H9 (cell line): ENCODE results near the gene CLNS1A. TPM values are rescaled to one million over a fixed set of nuclear protein-coding genes. Genes with fewer than 3 reads are reported as not detected.

ENCODE experiments used
- DNase-seq: peaks from one replicate; pipeline ENCODE4 v3.0.0-alpha.2; 2017
- H2AFZ ChIP-seq: one replicate; pipeline ENCODE4 v1.6.1; 2013; ENCODE audit warnings: mild to moderate bottlenecking, low read length, control low read depth, moderate library complexity
- H2AK5ac ChIP-seq: 2 replicates; pipeline ENCODE4 v1.6.1; 2013; ENCODE audit warnings: low read length, control low read depth, mixed read lengths; ENCODE audit not compliant: insufficient read length
- H2BK120ac ChIP-seq: one replicate; pipeline ENCODE4 v1.6.1; 2013; ENCODE audit warnings: low read depth, mild to moderate bottlenecking, low read length, control low read depth, inconsistent platforms; ENCODE audit not compliant: poor library complexity, severe bottlenecking
- H2BK12ac ChIP-seq: 2 replicates; pipeline ENCODE4 v1.6.1; 2013; ENCODE audit warnings: low read length, control low read depth, mixed read lengths, low read depth; ENCODE audit not compliant: insufficient read length
- H2BK15ac ChIP-seq: 2 replicates; pipeline ENCODE4 v1.6.1; 2013; ENCODE audit warnings: low read depth, low read length, control low read depth
- H2BK20ac ChIP-seq: one replicate; pipeline ENCODE4 v1.6.1; 2013; ENCODE audit warnings: low read depth, mild to moderate bottlenecking, low read length, control low read depth, inconsistent platforms; ENCODE audit not compliant: poor library complexity, severe bottlenecking
- H2BK5ac ChIP-seq: 2 replicates; pipeline ENCODE4 v1.6.1; 2013; ENCODE audit warnings: low read length, control low read depth, mixed read lengths; ENCODE audit not compliant: insufficient read length
- H3K14ac ChIP-seq: 2 replicates; pipeline ENCODE4 v1.6.1; 2013; ENCODE audit warnings: low read length, control low read depth; ENCODE audit not compliant: insufficient read depth
- H3K18ac ChIP-seq: 2 replicates; pipeline ENCODE4 v1.6.1; 2013; ENCODE audit warnings: low read depth, mild to moderate bottlenecking, mixed read lengths, low read length, control low read depth; ENCODE audit not compliant: insufficient read length
- H3K23ac ChIP-seq: 2 replicates; pipeline ENCODE4 v1.6.1; 2013; ENCODE audit warnings: low read length, control low read depth, mixed read lengths, low read depth; ENCODE audit not compliant: insufficient read length
- H3K23me2 ChIP-seq: 2 replicates; pipeline ENCODE4 v1.6.1; 2013; ENCODE audit warnings: low read depth, mild to moderate bottlenecking, mixed read lengths, low read length, control low read depth; ENCODE audit not compliant: insufficient read length, poor library complexity, severe bottlenecking
- H3K27ac ChIP-seq: 2 replicates; pipeline ENCODE4 v1.5.1; 2013; ENCODE audit warnings: low read length, control low read depth, mixed read lengths, low read depth; ENCODE audit not compliant: insufficient read length
- H3K27me3 ChIP-seq: 2 replicates; pipeline ENCODE4 v1.6.1; 2013; ENCODE audit warnings: low read length, control low read depth, inconsistent platforms; ENCODE audit not compliant: insufficient read depth
- H3K4ac ChIP-seq: 2 replicates; pipeline ENCODE4 v1.6.1; 2013; ENCODE audit warnings: low read depth, mild to moderate bottlenecking, control low read depth, inconsistent platforms, low read length, moderate library complexity
- H3K4me1 ChIP-seq: 2 replicates; pipeline ENCODE4 v1.6.1; 2013; ENCODE audit warnings: low read length, control low read depth, inconsistent platforms; ENCODE audit not compliant: insufficient read depth
- H3K4me2 ChIP-seq: 2 replicates; pipeline ENCODE4 v1.6.1; 2013; ENCODE audit warnings: low read length, control low read depth, mixed read lengths; ENCODE audit not compliant: insufficient read length, insufficient read depth
- H3K56ac ChIP-seq: 2 replicates; pipeline ENCODE4 v1.6.1; 2013; ENCODE audit warnings: low read depth, mild to moderate bottlenecking, mixed read lengths, low read length, control low read depth; ENCODE audit not compliant: insufficient read length
- H3K79me1 ChIP-seq: 2 replicates; pipeline ENCODE4 v1.6.1; 2013; ENCODE audit warnings: low read depth, mild to moderate bottlenecking, moderate library complexity, low read length, control low read depth, inconsistent platforms; ENCODE audit not compliant: insufficient read depth, poor library complexity, severe bottlenecking
- H3K79me2 ChIP-seq: 2 replicates; pipeline ENCODE4 v1.6.1; 2013; ENCODE audit warnings: low read length, control low read depth, inconsistent platforms; ENCODE audit not compliant: insufficient read depth
- H3K9ac ChIP-seq: 2 replicates; pipeline ENCODE4 v1.6.1; 2013; ENCODE audit warnings: low read length, control low read depth, mixed read lengths; ENCODE audit not compliant: insufficient read length; ENCODE audit errors: extremely low read depth
- H3K9me3 ChIP-seq: one replicate; pipeline ENCODE4 v1.6.1; 2013; ENCODE audit warnings: low read depth, low read length, inconsistent platforms; ENCODE audit not compliant: control insufficient read depth
- H3T11ph ChIP-seq: one replicate; pipeline ENCODE4 v1.6.1; 2013; ENCODE audit warnings: mild to moderate bottlenecking, low read length, control low read depth, inconsistent platforms
- H4K20me1 ChIP-seq: one replicate; pipeline ENCODE4 v1.6.1; 2013; ENCODE audit not compliant: control insufficient read depth, insufficient read length, insufficient read depth
- H4K5ac ChIP-seq: 2 replicates; pipeline ENCODE4 v1.6.1; 2013; ENCODE audit warnings: low read depth, mild to moderate bottlenecking, mixed read lengths, low read length, control low read depth; ENCODE audit not compliant: insufficient read length
- H4K8ac ChIP-seq: replicated peaks from 2 replicates; pipeline ENCODE4 v1.6.1; 2013; ENCODE audit warnings: low read length, control low read depth, mixed read lengths, low read depth; ENCODE audit not compliant: insufficient read length
- H4K91ac ChIP-seq: 2 replicates; pipeline ENCODE4 v1.6.1; 2013; ENCODE audit warnings: low read depth, mild to moderate bottlenecking, moderate library complexity, mixed read lengths, low read length, control low read depth; ENCODE audit not compliant: insufficient read length
- H3K27ac Mint-ChIP-seq, 3 experiments: 2 replicates in 2 of 3; 3 replicates in 1 of 3; pipeline ENCODE4 v1.8.0; 2020 to 2021; ENCODE audit warnings: mixed read lengths in 3 of 3, mild to moderate bottlenecking in 1 of 3, moderate library complexity in 1 of 3
- H3K27me3 Mint-ChIP-seq: 2 replicates; pipeline ENCODE4 v1.8.0; 2021; ENCODE audit warnings: low read depth, mild to moderate bottlenecking, moderate library complexity, mixed read lengths
- H3K36me3 Mint-ChIP-seq, 3 experiments: 2 replicates in 2 of 3; 3 replicates in 1 of 3; pipeline ENCODE4 v1.8.0; 2020 to 2021; ENCODE audit warnings: low read depth in 3 of 3, mixed read lengths in 3 of 3; ENCODE audit not compliant: insufficient read depth in 1 of 3
- H3K4me1 Mint-ChIP-seq, 2 experiments: 2 replicates each; pipeline ENCODE4 v1.8.0; 2020; ENCODE audit warnings: mixed read lengths in 2 of 2
- H3K4me3 Mint-ChIP-seq, 2 experiments: 2 replicates in 1 of 2; 3 replicates in 1 of 2; pipeline ENCODE4 v1.8.0; 2020 to 2021; ENCODE audit warnings: mild to moderate bottlenecking in 2 of 2, mixed read lengths in 2 of 2, moderate library complexity in 1 of 2
- H3K9me3 Mint-ChIP-seq, 2 experiments: 2 replicates in 1 of 2; 3 replicates in 1 of 2; pipeline ENCODE4 v1.8.0; 2020; ENCODE audit warnings: mild to moderate bottlenecking in 2 of 2, mixed read lengths in 2 of 2, moderate library complexity in 1 of 2
- whole genome bisulfite sequencing: extraction: QIAGEN DNeasy Blood & Tissue Kit; methylation state at CpG from one replicate; pipeline ENCODE4 v1.1.7; 2013; ENCODE audit warnings: missing lambda C conversion rate, low lambda C conversion rate, mixed read lengths; ENCODE audit not compliant: insufficient read length; ENCODE audit errors: extremely low coverage; 5-methylcytosine and 5-hydroxymethylcytosine counted together
- total RNA-seq: library from RNA; stranded (reverse); gene quantifications from 2 replicates; pipeline ENCODE4 v1.2.1, GENCODE V29; 2021
- TF ChIP-seq, protein P1 (sequence below): fragments of 200-600 bp; sonication (generic); conservative IDR thresholded peaks from 3 replicates; pipeline ENCODE4 v1.8.0; 2021; ENCODE audit warnings: antibody characterized with exemption, mild to moderate bottlenecking

The CLNS1A gene
- total RNA-seq, 1 experiment from 2014 or later: 165 TPM

DNA sequence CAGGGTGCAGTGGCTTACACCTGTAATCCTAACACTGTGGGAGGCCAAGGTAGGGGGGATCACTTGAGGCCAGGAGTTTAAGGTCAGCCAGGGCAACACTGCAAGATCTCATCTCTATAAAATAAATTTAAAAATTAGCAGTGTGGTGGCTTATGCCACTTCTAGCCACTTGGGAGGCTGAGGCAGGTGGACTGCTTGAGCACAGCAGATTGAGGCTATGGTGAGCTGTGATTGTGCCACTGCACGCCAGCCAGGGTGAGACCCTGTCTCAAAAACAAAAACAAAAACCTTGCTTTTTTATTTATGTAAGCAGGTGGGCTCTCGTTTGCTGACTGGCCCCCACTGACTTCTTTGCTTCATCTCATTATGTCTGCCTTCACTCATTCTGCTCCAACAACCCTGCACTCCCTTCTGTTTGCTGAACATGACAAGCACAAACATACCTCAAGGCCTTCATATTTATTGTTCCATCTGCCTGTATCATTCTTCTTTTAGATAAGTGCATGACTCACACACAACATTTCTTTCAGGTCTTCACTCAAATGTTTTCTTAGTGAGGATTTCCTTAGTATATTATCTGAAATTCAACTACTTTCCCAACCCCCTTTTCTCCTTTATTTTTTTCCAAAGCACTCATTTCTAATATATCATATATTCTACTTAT is 32.4 kb upstream of the CLNS1A start:
- Histone ChIP-seq H4K91ac (no peak overlapping the region), H3K9ac (no peak overlapping the region), H3K14ac (no peak overlapping the region), H2AFZ (no peak overlapping the region), H3K23me2 (no peaks in the 10 kb centered on the region), H3T11ph (no peak overlapping the region), H2BK120ac (no peak overlapping the region), H3K9me3 (no peaks in the 10 kb centered on the region), H3K23ac (no peak overlapping the region), H2AK5ac (no peak overlapping the region), H3K27me3 (no peaks in the 10 kb centered on the region), H2BK20ac (no peak overlapping the region), H4K8ac (no peak overlapping the region), H2BK12ac (no peak overlapping the region), H3K18ac (no peak overlapping the region), H2BK5ac (no peak overlapping the region), H3K56ac (no peak overlapping the region), H3K79me2 (no peaks in the 10 kb centered on the region), H3K4me2 (no peak overlapping the region), H3K4me1 (no peaks in the 10 kb centered on the region), H3K27ac (no peak overlapping the region), H4K5ac (no peak overlapping the region), H3K79me1 (no peaks in the 10 kb centered on the region), H2BK15ac (no peak overlapping the region), H4K20me1 (no peaks in the 10 kb centered on the region), H3K4ac (no peak overlapping the region)
- Mint-ChIP-seq H3K4me3 (no peak overlapping the region), H3K27ac (no peak overlapping the region), H3K27me3 (no peaks in the 10 kb centered on the region), H3K36me3 (peaks cover 33 to 80% (median 75%) of the 10 kb centered on the region in 3 experiments; a peak in 6 of 7 replicates), H3K4me1 (no peaks in the 10 kb centered on the region), H3K9me3 (no peaks in the 10 kb centered on the region)
- no peak for DNase-seq
- TF ChIP-seq, protein P1, sequence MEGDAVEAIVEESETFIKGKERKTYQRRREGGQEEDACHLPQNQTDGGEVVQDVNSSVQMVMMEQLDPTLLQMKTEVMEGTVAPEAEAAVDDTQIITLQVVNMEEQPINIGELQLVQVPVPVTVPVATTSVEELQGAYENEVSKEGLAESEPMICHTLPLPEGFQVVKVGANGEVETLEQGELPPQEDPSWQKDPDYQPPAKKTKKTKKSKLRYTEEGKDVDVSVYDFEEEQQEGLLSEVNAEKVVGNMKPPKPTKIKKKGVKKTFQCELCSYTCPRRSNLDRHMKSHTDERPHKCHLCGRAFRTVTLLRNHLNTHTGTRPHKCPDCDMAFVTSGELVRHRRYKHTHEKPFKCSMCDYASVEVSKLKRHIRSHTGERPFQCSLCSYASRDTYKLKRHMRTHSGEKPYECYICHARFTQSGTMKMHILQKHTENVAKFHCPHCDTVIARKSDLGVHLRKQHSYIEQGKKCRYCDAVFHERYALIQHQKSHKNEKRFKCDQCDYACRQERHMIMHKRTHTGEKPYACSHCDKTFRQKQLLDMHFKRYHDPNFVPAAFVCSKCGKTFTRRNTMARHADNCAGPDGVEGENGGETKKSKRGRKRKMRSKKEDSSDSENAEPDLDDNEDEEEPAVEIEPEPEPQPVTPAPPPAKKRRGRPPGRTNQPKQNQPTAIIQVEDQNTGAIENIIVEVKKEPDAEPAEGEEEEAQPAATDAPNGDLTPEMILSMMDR: no peak
- WGBS: no CpG with 5 or more reads among the region's 2 CpGs
